ENCODE measurements around the gene NAT9. TPM values are rescaled to one million over a fixed set of nuclear protein-coding genes. Genes with fewer than 3 reads are reported as not detected.
A peak's percentile ranks its signal among the peaks of the same experiment; 100 is the strongest.

Gene NAT9
- total RNA-seq = 43.7 TPM

DNA sequence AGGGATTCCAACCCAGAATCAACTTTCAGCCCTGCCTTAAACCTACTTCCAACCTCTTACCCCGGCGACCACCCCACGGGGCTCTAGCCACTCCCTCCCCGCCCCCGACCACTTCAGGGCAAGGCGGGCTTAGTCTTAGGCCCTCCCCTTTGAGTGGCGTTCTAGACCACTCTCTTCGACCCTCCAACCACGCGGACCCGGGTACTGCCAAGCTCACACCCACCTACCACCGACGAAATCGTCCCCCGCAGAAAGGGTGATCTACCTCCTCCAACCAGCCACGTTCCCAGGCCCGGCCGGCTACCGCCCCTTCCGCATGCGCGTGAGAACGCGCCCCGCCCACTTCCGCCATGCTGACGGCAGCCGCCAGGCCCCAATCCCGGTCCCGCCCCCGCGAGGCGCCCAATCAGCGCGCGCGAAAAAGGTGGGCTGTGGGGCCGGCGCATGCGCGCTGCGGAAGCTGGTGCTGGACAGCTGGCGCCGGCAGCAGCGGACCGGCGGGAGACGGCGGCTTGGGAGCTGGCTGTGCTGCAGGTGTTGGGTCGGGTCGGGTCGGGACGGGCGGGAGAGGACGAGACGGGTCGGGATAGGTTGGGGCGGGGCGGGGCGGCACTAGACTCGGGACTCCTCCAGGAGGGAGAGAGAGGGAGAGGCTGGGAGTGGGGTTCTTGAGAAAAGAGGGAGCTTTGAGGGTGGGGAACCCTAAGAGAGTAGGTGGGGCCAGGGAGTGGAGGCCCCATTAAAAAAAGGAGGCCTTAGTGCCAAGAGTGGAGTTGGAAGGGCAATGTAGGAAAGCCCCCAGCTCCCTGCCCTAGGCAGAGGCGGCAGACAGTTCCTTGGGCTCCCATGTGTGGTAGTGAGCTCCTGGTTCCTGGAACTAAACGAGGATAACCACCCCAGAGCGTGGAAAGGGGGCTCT is at the start of gene NAT9:
Gene NAT9 (minus strand): TSS at position 302 of the 919 bp plus-strand sequence. CDS start 647 bp downstream, outside the sequence.
- peak; percentile 97 for DNase-seq (ENCODE audit: low spot score)

DNA sequence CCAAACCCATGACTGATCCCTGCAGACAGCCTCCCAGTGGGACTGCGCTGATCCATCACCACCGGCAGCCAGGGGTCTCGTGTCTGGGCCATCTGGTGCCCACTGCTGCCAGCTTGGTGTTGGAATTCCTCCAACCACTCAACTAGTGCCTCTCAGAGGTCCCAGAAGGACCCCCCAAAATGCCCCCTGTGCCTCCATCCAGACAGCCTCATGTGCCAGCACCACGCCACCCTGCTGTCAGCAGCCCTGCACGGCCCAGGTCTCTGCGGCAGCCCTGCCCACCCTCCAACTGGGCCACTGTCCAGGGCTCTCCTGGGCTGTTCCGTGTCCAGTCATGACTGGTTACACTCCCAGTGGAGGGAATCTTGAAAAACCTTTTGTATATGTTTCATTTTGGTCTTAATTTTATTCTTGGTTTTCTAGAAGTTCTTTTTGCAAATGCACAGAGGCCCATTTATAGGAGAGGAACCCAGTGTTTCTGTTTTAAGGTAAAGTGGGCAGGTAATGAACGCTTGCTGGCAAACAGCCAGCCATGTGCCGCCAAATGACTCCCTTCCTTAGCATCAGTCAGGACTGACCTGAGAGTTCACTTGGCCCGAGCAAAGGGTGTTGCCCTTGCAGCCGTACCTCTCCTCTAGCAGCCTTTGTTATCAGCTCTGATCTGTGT is 48.9 kb upstream of the NAT9 start:
- DNase-seq (ENCODE audit: low spot score) = no peak

DNA sequence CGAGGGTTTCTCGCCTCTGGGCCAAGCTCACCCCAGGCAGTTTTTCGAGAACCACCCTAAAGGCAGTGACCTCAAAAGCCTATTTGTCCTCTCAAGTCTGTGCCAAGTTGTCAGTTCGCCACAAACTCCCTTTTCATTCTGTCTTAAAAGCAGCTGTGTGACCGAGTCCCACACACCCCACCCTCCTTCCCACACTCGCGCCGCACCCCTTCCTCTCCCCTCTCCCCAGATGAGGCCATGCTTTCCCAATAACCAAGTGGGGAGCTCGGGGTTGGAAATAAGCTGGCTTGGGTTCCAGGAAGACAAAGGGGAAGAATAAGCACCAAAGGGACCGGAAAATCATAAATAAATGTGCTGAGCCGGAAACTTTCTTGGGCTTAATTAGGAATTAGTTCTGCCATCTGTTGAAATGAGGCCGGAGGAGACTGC is 46.8 kb upstream of the NAT9 start:
- no peak for DNase-seq (ENCODE audit: low spot score)

GRCh38 chr17:74822335-74822938 is 46.3 kb upstream of the NAT9 start:
- DNase-seq (ENCODE audit: low spot score) = no peak

- no peak for DNase-seq (ENCODE audit: low spot score)
These were observed 45.6 kb upstream of the NAT9 start for GRCh38 chr17:74821655-74822334.

GRCh38 chr17:74819801-74820436 is 43.8 kb upstream of the NAT9 start:
- DNase-seq (ENCODE audit: low spot score) = no peak

- no peak for DNase-seq (ENCODE audit: low spot score)
These were observed 42.3 kb upstream of the NAT9 start for GRCh38 chr17:74818291-74818938.

DNA sequence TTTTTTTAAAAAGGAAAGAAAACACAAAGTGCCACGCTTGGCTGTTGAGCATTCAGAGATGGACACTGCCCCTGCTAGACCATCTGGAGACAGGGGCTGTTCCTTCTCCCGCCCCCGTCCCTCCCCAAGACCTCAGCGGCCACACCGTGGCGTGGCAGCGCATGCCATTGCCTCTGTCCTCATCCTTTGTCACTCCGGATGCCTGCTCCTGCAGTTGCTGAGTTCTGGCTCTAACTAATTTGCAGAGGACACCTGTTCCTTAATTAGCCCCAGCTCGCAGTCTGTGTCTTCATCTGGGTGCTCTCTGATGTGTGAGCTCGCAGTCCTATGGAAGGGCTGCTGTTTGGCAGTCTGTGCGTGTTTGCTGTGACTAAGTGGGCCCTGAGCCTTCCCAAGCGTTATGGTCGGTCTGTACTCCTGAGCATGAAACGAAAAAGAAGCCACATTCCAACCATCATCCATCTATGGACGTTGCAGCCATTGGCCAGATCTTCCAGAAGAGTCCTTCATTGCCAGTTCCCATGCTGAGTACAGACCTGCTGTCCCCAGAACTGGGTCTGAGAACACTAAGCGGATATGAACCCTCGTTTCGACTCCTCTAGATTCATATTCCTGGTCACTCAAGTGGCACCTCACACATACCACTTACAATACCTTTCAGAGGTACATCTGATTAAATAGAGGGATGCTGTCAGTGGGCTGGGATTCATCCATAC is 40.9 kb upstream of the NAT9 start:
- DNase-seq (ENCODE audit: low spot score) = no peak

GRCh38 chr17:74815550-74816370 is 39.6 kb upstream of the NAT9 start:
- no peak for DNase-seq (ENCODE audit: low spot score)

GRCh38 chr17:74815067-74815466 is 38.9 kb upstream of the NAT9 start:
- DNase-seq (ENCODE audit: low spot score) = no peak

- DNase-seq (ENCODE audit: low spot score) = no peak
These were observed 38.3 kb upstream of the NAT9 start for GRCh38 chr17:74814453-74814852.

- no peak for DNase-seq (ENCODE audit: low spot score)
These were observed 36.2 kb upstream of the NAT9 start for GRCh38 chr17:74812109-74813009.

DNA sequence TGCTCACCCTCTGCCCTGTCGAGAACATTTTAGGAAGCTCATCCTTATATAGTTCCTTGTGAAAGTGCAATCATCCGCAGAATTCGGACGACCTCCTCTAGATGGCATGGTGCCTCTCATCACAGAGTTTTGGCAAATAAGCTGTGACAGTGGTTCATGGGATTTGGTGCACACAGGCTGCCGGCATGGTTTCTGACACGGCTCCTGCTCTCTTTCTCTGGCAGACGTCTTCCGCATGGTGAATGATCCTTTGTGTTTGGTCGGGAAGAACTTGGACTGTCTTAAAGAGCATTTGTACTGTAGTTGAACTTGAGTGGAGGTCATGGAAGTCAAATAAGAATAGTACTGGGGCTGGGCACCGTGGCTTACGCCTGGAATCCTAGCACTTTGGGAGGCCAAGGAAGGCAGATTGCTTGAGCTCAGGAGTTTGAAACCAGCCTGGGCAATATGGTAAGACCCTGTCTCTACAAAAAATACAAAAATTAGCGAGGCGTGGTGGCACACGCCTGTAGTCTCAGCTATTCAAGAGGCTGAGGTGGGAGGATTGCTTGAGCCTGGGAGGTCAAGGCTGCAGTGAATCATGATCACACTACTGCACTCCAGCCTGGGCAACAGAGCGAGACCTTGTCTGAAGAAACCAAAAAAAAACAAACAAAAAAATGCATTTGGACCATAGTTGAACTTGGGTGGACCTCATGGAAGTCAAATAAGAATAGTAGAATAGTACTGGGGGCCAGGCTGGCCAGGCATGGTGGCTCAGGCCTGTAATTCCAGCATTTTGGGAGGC is 34.7 kb upstream of the NAT9 start:
- no peak for DNase-seq (ENCODE audit: low spot score)

DNA sequence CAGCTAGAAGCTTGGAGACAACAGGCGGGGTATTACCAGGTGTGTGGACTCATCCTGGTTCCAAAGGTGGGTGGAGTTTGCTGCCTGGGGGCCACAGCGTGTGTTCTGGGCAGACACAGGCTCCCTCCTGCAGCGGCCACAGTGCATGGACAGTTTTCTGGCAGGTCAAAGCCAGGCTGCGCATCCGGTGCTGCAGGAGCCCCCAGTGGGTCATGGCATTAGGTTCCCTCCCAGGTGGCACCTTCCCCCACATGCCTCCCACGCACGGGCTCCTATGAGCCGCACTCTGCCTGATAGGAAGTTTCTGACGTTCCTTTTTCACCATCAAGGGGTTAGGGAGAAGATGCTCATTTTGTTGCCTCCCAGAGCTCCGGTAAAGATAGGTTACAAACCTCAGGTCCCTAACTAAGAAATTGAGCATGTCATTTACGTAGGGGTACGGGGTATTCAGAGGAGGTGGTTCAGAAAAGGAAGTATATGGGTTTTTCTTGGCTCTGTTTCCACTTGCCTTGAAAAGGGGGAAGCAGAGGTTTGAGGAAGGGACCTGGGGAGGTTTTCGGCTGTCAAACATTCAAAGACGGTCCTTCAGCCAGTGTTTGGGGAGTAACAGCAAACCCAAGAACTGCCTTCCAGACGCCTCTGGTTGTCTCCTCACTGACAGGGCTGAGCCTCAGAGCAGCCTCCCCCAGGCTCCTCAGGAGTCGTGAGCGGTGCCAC is 32.7 kb upstream of the NAT9 start:
- no peak for DNase-seq (ENCODE audit: low spot score)

DNA sequence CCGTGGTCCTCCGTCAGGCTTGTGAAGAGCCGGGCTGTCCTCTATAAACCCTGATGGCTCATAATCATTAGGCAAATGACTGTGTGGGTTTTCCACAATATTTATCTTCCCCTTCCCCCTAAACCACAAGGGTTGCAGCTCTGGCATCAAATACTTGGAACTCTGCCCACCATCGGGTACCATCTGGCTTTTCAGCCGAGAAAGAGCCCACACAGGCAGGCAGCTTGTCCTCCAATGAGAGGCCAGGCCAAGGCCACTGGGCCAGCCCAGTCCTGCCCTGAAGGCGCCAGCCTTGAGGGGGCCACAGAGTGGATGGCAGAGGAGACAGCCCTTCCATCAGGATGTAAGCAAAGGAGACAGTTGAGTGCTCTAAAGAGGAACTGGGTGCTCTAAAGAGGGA is 31.8 kb upstream of the NAT9 start:
- no peak for DNase-seq (ENCODE audit: low spot score)

DNA sequence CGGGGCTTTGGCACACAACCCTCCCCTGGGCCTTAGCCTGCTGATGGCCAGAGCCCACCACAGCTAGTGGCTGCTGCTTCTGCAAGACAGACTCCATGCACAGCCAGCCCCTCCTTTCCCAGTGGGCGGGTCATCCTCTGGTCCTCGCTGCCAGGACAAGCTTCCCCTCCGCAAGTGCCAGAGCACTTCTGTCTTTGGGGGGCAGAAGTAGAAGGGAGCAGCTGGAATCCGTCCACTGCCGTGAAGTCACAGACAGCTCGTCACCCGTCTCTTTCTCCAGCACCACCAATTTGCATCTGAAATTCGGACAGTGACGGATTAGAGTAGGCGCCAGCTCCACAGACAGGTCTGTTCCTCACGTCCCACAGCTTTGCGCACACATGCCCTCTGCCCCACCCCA is 31.3 kb upstream of the NAT9 start:
- DNase-seq (ENCODE audit: low spot score) = no peak

DNA sequence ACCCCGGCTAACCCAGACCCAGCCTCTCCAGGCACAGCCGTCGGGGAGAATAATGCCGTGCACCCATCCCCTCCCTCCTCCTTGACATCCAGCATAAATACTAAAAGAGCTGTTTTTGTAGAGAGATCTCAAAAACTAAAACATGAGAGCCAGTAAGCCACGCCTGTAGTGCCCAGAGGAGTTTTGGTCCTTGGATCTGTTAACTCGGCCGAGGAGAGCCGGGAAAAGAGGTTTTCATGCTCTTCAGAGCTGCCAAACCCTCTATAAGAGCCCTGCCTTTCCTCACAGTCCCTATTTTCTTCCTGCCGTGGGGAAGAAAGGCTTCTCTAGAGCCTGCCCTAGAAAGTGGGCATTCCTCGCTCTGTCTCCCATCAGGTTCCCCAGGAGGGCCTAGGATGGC is 30.2 kb upstream of the NAT9 start:
- DNase-seq (ENCODE audit: low spot score) = no peak
